GM12878 (cell line): Measurements from ENCODE around the gene SPHK2. TPM values are rescaled to one million over a fixed set of nuclear protein-coding genes. Genes with fewer than 3 reads are reported as not detected.

ENCODE experiments used
- ATF7 ChIP-seq: fragments of 450-650 bp; IDR thresholded peaks from 2 replicates; pipeline ENCODE4 v1.6.1; 2016; ENCODE audit warnings: low read depth, mild to moderate bottlenecking
- CHD1 ChIP-seq: IDR thresholded peaks from 2 replicates; pipeline ENCODE4 v1.6.1; 2012; ENCODE audit warnings: low read depth, low read length, improper control_type of control experiment
- CHD4 ChIP-seq: fragments of 200-600 bp; sonication (generic); IDR thresholded peaks from 2 replicates; pipeline ENCODE4 v1.6.1; 2016; ENCODE audit warnings: mild to moderate bottlenecking
- E2F4 ChIP-seq: IDR thresholded peaks from 2 replicates; pipeline ENCODE4 v1.6.1; 2012; ENCODE audit warnings: low read depth, low read length, improper control_type of control experiment
- FOS ChIP-seq: IDR thresholded peaks from 3 replicates; pipeline ENCODE4 v1.6.1; 2011; ENCODE audit warnings: borderline replicate concordance; ENCODE audit not compliant: insufficient read length; ENCODE audit errors: extremely low read depth
- FOXK2 ChIP-seq: fragments of 450-650 bp; IDR thresholded peaks from 2 replicates; pipeline ENCODE4 v1.6.1; 2017; ENCODE audit warnings: mild to moderate bottlenecking, moderate library complexity
- GATAD2B ChIP-seq: fragments of 450-650 bp; conservative IDR thresholded peaks from 2 replicates; pipeline ENCODE4 v1.6.1; 2017; ENCODE audit warnings: low read depth, mild to moderate bottlenecking, moderate library complexity
- JUND ChIP-seq: IDR thresholded peaks from 2 replicates; pipeline ENCODE4 v1.6.1; 2012; ENCODE audit warnings: low read depth, mild to moderate bottlenecking, low read length, improper control_type of control experiment, moderate library complexity
- MEF2A ChIP-seq: IDR thresholded peaks from 2 replicates; pipeline ENCODE4 v1.6.1; 2011; ENCODE audit warnings: low read depth, mild to moderate bottlenecking, low read length, moderate library complexity; ENCODE audit not compliant: insufficient read depth
- MXI1 ChIP-seq: fragments of 150-350 bp; IDR thresholded peaks from 2 replicates; pipeline ENCODE4 v1.6.1; 2011; ENCODE audit warnings: low read depth, mild to moderate bottlenecking, inconsistent platforms, low read length, improper control_type of control experiment
- NFYA ChIP-seq: IDR thresholded peaks from 2 replicates; pipeline ENCODE4 v1.6.1; 2011; ENCODE audit warnings: low read depth, mild to moderate bottlenecking, low read length, improper control_type of control experiment, borderline replicate concordance
- RAD51 ChIP-seq: fragments of 450-650 bp; IDR thresholded peaks from 2 replicates; pipeline ENCODE4 v1.6.1; 2016; ENCODE audit warnings: moderate library complexity, mild to moderate bottlenecking, inconsistent platforms
- RBBP5 ChIP-seq: fragments of 200-600 bp; sonication (generic); conservative IDR thresholded peaks from 2 replicates; pipeline ENCODE4 v1.6.1; 2016
- RFX5 ChIP-seq: IDR thresholded peaks from 2 replicates; pipeline ENCODE4 v1.6.1; 2011; ENCODE audit warnings: low read depth, low read length, improper control_type of control experiment
- SREBF2 ChIP-seq: IDR thresholded peaks from 2 replicates; pipeline ENCODE4 v1.6.1; 2012; ENCODE audit warnings: mild to moderate bottlenecking, low read length
- STAT3 ChIP-seq: IDR thresholded peaks from 2 replicates; pipeline ENCODE4 v1.6.1; 2011; ENCODE audit warnings: low read depth, low read length, improper control_type of control experiment
- TCF7 ChIP-seq: IDR thresholded peaks from 2 replicates; pipeline ENCODE4 v1.6.1; 2014; ENCODE audit warnings: antibody characterized with exemption, borderline replicate concordance
- ZNF24 ChIP-seq: fragments of 450-650 bp; IDR thresholded peaks from 2 replicates; pipeline ENCODE4 v1.6.1; 2017; ENCODE audit warnings: antibody characterized with exemption, mild to moderate bottlenecking
- ZNF592 ChIP-seq: fragments of 450-650 bp; IDR thresholded peaks from 2 replicates; pipeline ENCODE4 v1.6.1; 2017; ENCODE audit warnings: mild to moderate bottlenecking, moderate library complexity
- polyA plus RNA-seq, 11 experiments: library from polyadenylated mRNA; depleted of rRNA in 4 of 11; unstranded in 6 of 11; stranded (reverse) in 5 of 11; fragments of >200 nt; fragmentation: Nextera tagmentation in 4 of 11; fragmentation: Illumina TruSeq in 1 of 11; extraction: Ambion mirVana in 4 of 11; extraction: Trizol in 1 of 11; gene quantifications; 1 replicate in 1 of 11; 2 replicates in 10 of 11; pipeline versions ENCODE4 v1.2.1 to v1.2.3, GENCODE V29; 2011 to 2016; ENCODE audit warnings: inconsistent platforms in 2 of 11, missing spikeins in 2 of 11, low read depth in 1 of 11
- total RNA-seq, 4 experiments: library from RNA; depleted of rRNA in 3 of 4; stranded (reverse); fragments of >200 nt in 3 of 4; fragmentation: Illumina TruSeq in 1 of 4; extraction: Trizol in 1 of 4; gene quantifications; 2 replicates each; pipeline versions ENCODE4 v1.2.1 to v1.2.3, GENCODE V29; 2013 to 2021
- TF ChIP-seq, protein P1 (sequence below): IDR thresholded peaks from 2 replicates; pipeline ENCODE4 v1.6.1; 2012; ENCODE audit warnings: low read depth, low read length, improper control_type of control experiment
- TF ChIP-seq, protein P2 (sequence below): IDR thresholded peaks from 2 replicates; pipeline ENCODE4 v1.6.1; 2011; ENCODE audit warnings: low read depth, mild to moderate bottlenecking, low read length, moderate library complexity, borderline replicate concordance; ENCODE audit errors: extremely low read depth
- TF ChIP-seq, protein P3 (sequence below): fragments of 450-650 bp; IDR thresholded peaks from 2 replicates; pipeline ENCODE4 v1.6.1; 2016; ENCODE audit warnings: mild to moderate bottlenecking

Gene SPHK2
- total and polyA plus RNA-seq, 10 of the 15 experiments (the other 5 are each of a cell fraction or from before 2014, with no cell fraction given): 0.37 to 40.5 (median 11.2) TPM

GRCh38 chr19:48618916-48619691 is at the start of gene SPHK2, which contains the start of gene RPL18 (continued):
- TF ChIP-seq RFX5 (no peak), RAD51 (no peak), CHD1 (no peak; the same call in 1 of the 2 replicates), SREBF2 (no peak), FOXK2 (peak; percentile 75), STAT3 (no peak), MXI1 (peak; percentile 92), GATAD2B (no peak; the same call in 1 of the 2 replicates), FOS (no peak), ATF7 (peak; percentile 92), JUND (no peak), TCF7 (peak; percentile 22; the same call in 1 of the 2 replicates), RBBP5 (peak; percentile 94; the same call in 1 of the 2 replicates), E2F4 (no peak), MEF2A (no peak), NFYA (no peak), CHD4 (no peak), ZNF592 (peak; percentile 72), ZNF24 (peak; percentile 83)
- TF ChIP-seq, protein P1, sequence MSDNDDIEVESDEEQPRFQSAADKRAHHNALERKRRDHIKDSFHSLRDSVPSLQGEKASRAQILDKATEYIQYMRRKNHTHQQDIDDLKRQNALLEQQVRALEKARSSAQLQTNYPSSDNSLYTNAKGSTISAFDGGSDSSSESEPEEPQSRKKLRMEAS: peak; percentile 68; the same call in 1 of the 2 replicates
- TF ChIP-seq, protein P2, sequence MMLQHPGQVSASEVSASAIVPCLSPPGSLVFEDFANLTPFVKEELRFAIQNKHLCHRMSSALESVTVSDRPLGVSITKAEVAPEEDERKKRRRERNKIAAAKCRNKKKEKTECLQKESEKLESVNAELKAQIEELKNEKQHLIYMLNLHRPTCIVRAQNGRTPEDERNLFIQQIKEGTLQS: peak; percentile 87
- TF ChIP-seq, protein P3, sequence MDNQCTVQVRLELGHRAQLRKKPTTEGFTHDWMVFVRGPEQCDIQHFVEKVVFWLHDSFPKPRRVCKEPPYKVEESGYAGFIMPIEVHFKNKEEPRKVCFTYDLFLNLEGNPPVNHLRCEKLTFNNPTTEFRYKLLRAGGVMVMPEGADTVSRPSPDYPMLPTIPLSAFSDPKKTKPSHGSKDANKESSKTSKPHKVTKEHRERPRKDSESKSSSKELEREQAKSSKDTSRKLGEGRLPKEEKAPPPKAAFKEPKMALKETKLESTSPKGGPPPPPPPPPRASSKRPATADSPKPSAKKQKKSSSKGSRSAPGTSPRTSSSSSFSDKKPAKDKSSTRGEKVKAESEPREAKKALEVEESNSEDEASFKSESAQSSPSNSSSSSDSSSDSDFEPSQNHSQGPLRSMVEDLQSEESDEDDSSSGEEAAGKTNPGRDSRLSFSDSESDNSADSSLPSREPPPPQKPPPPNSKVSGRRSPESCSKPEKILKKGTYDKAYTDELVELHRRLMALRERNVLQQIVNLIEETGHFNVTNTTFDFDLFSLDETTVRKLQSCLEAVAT: peak; percentile 85
